ENCODE measurements around the gene OR8H2.
"Not testable (repeated sequence)": the region's sequence is repeated elsewhere in the genome, so short reads cannot be mapped to it uniquely, and the experiment has no call there.

Gene OR8H2, protein sequence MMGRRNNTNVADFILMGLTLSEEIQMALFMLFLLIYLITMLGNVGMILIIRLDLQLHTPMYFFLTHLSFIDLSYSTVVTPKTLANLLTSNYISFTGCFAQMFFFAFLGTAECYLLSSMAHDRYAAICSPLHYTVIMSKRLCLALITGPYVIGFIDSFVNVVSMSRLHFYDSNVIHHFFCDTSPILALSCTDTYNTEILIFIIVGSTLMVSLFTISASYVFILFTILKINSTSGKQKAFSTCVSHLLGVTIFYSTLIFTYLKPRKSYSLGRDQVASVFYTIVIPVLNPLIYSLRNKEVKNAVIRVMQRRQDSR

DNA sequence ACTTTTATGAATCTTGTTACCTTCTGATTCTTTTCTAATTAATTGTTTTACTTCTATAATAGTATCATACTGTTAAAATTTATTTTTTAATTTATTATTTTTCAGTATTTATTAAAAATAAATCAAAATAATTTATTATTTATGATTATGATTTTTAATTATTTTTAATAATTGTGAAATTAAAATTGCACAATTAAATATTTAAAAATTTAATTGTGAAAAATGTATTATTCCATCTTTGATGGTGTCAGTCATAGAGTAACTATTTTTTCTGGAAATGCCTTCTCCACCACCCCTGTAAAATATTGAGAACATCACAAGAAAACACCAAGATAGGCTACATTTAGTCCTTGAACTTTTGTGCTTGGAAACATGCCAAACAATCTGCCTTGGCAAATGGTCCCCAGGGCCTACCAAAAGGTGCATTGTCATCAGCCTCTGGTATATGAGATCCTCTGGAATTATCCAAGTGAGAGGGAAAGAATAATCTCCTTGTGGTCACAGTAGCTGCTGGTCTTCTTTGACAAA is at the start of gene OR8H2:
TSS of gene OR8H2 (plus strand) at position 478 of the 528 bp plus-strand sequence. CDS start 1,356 bp downstream, outside the sequence.
- no peak within 1 kb of the TSS for H3K27ac ChIP-seq
- TF ChIP-seq, protein P1, sequence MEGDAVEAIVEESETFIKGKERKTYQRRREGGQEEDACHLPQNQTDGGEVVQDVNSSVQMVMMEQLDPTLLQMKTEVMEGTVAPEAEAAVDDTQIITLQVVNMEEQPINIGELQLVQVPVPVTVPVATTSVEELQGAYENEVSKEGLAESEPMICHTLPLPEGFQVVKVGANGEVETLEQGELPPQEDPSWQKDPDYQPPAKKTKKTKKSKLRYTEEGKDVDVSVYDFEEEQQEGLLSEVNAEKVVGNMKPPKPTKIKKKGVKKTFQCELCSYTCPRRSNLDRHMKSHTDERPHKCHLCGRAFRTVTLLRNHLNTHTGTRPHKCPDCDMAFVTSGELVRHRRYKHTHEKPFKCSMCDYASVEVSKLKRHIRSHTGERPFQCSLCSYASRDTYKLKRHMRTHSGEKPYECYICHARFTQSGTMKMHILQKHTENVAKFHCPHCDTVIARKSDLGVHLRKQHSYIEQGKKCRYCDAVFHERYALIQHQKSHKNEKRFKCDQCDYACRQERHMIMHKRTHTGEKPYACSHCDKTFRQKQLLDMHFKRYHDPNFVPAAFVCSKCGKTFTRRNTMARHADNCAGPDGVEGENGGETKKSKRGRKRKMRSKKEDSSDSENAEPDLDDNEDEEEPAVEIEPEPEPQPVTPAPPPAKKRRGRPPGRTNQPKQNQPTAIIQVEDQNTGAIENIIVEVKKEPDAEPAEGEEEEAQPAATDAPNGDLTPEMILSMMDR (conservative IDR thresholded peaks at IDR 0.05): no peak

DNA sequence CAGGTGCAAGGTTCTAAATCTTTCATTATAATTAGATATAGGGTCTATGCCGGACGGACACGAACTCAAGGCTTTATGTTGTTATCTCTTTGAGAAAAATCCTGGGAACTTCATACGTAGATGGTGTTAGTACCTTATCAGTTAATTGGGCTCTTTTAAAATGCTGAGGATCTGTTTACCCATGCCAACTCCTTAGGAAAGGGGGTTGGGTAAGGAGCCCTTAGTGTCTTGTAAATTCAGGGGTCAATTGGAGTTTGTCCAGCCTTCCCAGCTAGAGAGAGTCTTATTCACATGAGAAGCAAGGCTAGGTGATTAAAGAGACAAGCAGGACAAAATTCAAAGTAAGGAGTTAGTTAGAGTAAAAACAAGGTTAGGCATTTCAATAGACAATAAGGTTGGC is 47.1 kb upstream of the OR8H2 start:
- not testable (repeated sequence) for H3K27ac ChIP-seq

DNA sequence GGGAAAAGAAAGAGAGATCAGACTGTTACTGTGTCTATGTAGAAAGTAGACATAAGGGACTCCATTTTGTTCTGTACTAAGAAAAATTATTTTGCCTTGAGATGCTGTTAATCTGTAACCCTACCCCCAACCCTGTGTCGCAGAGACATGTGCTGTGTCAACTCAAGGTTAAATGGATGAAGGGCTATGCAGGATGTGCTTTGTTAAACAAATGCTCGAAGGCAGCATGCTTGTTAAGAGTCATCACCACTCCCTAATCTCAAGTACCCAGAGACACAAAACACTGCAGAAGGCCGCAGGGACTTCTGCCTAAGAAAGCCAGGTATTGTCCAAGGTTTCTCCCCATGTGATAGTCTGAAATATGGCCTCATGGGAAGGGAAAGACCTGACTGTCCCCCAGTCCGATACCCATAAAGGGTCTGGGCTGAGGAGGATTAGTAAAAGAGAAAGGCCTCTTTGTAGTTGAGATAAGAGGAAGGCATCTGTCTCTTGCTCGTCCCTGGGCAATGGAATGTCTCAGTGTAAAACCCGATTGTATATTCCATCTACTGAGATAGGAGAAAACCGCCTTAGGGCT is 45.7 kb upstream of the OR8H2 start:
- H3K27ac ChIP-seq: not testable (repeated sequence)

DNA sequence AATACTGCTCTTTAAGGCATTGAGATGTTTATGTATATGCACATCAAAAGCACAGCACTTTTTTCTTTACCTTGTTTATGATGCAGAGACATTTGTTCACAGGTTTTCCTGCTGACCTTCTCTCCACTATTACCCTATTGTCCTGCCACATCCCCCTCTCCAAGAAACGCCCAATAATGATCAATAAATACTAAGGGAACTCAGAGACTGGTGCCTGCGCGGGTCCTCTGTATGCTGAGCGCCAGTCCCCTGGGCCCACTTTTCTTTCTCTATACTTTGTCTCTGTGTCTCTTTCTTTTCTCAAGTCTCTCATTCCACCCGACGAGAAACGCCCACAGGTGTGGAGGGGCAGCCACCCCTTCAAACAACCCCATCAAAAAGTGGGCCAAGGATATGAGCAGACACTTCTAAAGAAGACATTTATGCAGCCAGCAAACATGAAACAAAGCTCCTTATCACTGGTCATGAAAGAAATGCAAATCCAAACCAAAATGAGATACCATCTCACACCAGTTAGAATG is 45.2 kb upstream of the OR8H2 start:
- H3K27ac ChIP-seq: not testable (repeated sequence)

DNA sequence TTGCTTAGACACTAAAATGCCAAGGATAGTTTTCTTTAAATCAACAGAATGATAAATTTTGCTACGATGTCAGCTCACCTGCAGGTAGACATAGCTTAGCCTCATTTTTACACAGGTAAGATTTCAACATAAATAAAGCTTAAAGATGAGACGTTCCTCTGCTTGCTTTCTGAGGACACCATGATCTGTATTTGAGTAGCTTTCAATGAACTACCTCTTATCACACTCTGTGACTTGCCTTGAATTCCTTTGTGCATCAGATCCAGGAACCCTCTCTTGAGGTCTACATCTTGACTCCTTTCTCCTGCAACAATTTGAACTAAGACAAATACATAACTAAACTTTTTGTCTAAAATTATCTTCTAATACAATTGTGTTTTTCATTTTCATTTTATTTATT is 36.5 kb upstream of the OR8H2 start:
- no peak overlapping the region for H3K27ac ChIP-seq
- TF ChIP-seq, protein P1 (conservative IDR thresholded peaks at IDR 0.05): no peak

DNA sequence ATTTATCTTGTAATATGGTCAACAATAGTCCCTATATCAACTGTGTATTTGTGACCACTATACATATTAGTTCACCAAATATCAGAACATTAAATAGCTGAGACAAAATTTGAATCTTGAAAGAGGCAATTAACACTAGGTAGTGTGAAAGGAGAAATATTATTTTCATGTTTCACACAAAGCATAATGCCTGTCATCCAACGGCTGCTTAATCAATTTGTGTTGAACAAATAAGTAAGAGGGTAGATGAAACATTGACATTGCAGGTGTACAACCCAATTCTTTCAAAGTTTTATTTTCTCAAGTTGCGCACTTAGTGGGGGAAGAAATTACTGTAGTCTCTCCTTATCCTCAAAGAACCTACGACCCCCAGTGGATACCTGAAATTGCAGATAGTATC is 13.8 kb upstream of the OR8H2 start:
- TF ChIP-seq, protein P1 (conservative IDR thresholded peaks at IDR 0.05): peak; percentile 81
- no peak overlapping the region for H3K27ac ChIP-seq

DNA sequence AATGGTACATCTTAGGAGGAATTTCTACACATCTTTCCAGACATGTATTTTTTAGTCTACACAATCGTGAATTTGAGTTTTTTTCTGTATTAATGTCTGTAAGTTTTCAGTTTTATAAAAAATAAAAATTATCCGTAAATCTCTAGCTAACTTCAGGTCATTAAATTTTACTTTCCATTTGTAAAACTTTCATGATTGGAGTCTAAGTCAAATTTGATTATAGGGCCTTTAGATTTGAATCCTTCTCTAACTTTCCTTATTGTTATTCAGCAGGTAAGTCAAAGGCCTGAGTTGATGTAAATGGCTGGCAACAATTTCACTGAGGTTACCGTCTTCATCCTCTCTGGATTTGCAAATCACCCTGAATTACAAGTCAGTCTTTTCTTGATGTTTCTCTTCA is 10.5 kb upstream of the OR8H2 start, which contains the start of gene OR8I2:
TSS of gene OR8I2 (plus strand) at position 301 of the 400 bp plus-strand sequence. CDS start at position 301, 0 bp downstream.
- TF ChIP-seq, protein P1 (conservative IDR thresholded peaks at IDR 0.05): no peak
- no peak within 1 kb of the TSS for H3K27ac ChIP-seq

DNA sequence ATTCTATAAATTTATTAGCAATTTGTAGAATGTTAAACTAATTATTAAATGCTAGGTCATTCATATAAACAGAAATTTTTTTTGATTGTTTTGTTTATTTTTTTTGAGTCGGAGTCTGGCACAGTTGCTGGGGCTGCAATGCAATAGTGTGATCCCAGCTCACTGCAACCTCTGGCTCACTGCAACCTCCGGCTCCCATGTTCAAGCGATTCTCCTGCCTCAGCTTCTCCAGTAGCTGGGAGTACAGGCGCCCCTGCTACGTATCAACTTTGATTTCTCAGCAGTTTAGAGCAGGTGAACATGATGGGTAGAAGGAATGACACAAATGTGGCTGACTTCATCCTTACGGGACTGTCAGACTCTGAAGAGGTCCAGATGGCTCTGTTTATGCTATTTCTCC is 18.6 kb downstream of the OR8H2 start, which contains the start of gene OR8H3:
TSS of gene OR8H3 (plus strand) at position 301 of the 400 bp plus-strand sequence. CDS start at position 301, 0 bp downstream.
- TF ChIP-seq, protein P1 (conservative IDR thresholded peaks at IDR 0.05): no peak
- H3K27ac ChIP-seq: no peak within 1 kb of the TSS

DNA sequence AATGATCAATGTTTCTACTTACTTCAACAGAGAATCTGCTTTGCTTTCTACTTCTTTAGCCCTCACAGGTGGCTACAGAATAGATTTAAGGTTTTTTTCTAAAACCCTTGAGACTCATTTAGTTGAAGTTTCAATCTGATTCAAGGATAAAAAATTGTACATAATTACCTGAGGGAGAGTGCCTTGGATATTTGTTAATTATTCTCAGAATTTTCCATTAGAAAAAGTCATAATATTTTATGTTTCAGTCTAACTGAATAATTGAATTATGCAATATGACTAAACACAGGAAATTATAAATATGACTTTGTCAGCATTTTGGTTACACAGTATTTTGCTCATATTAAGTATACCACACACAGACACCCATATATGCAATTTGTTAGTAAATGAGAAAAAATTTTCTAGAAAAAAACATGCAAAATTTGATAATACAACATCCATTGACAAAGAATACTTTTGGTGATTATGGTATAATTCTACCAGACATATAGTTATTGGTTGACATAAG is 36.7 kb downstream of the OR8H2 start, which contains the start of gene OR8J3:
TSS of gene OR8J3 (minus strand) at position 51 of the 511 bp plus-strand sequence. CDS start 2,483 bp downstream, outside the sequence.
- no peak within 1 kb of the TSS for H3K27ac ChIP-seq
- TF ChIP-seq, protein P1 (conservative IDR thresholded peaks at IDR 0.05): no peak

DNA sequence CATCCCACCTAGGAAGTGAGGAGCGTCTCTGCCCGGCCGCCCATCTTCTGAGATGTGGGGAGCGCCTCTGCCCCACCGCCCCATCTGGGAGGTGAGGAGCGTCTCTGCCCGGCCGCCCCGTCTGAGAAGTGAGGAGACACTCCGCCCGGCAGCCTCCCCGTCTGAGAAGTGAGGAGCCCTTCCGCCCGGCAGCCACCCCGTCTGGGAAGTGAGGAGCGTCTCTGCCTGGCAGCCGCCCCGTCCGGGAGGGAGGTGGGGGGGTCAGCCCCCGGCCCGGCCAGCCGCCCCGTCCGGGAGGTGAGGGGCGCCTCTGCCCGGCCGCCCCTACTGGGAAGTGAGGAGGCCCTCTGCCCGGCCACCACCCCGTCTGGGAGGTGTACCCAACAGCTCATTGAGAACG is 40.2 kb downstream of the OR8H2 start:
- H3K27ac ChIP-seq: not testable (repeated sequence)
